K562 (cell line): ENCODE results near the gene CYB5D1. TPM values are rescaled to one million over a fixed set of nuclear protein-coding genes. Genes with fewer than 3 reads are reported as not detected.

Source experiments
- CHCHD3 ChIP-seq: fragments of 250-450 bp; sonication (Bioruptor Pico); IDR thresholded peaks from 2 replicates; pipeline ENCODE4 v2.1.2; 2022; ENCODE audit warnings: mild to moderate bottlenecking
- CHD1 ChIP-seq: fragments of 200-600 bp; sonication (generic); IDR thresholded peaks from one replicate; pipeline ENCODE4 v1.6.1; 2012; ENCODE audit warnings: mild to moderate bottlenecking, moderate library complexity, low read length, inconsistent platforms
- DDX20 ChIP-seq: fragments of 450-650 bp; IDR thresholded peaks from 2 replicates; pipeline ENCODE4 v1.6.1; 2016; ENCODE audit warnings: missing genetic modification characterization, low read depth, mild to moderate bottlenecking, missing compliant biosample characterization, moderate library complexity
- FOXA3 ChIP-seq, 2 experiments: fragments of 450-650 bp in 1 of 2; sonication (generic) in 1 of 2; formaldehyde crosslinking; IDR thresholded peaks in 1 of 2; conservative IDR thresholded peaks in 1 of 2; 2 replicates each; pipeline versions ENCODE4 v1.4.0 to v1.8.0; 2020 to 2022; ENCODE audit warnings: mild to moderate bottlenecking in 2 of 2, missing genetic modification reagents in 1 of 2
- FOXK2 ChIP-seq, 2 experiments: fragments of 450-650 bp; IDR thresholded peaks in 1 of 2; conservative IDR thresholded peaks in 1 of 2; 2 replicates each; pipeline ENCODE4 v1.6.1; 2016; ENCODE audit warnings: low read depth in 2 of 2, mild to moderate bottlenecking in 1 of 2
- GTF2F1 ChIP-seq: IDR thresholded peaks from 2 replicates; pipeline ENCODE4 v1.6.1; 2011; ENCODE audit warnings: low read depth, low read length, improper control_type of control experiment
- HDAC2 ChIP-seq: fragments of 450-650 bp; IDR thresholded peaks from 2 replicates; pipeline ENCODE4 v1.6.1; 2016; ENCODE audit warnings: mild to moderate bottlenecking
- LEF1 ChIP-seq: fragments of 450-650 bp; IDR thresholded peaks from 2 replicates; pipeline ENCODE4 v1.6.1; 2016; ENCODE audit warnings: mild to moderate bottlenecking
- MEIS2 ChIP-seq: fragments of 450-650 bp; IDR thresholded peaks from 2 replicates; pipeline ENCODE4 v1.6.1; 2014; ENCODE audit warnings: mild to moderate bottlenecking; ENCODE audit not compliant: partially characterized antibody
- NCOA4 ChIP-seq: fragments of 450-650 bp; IDR thresholded peaks from 2 replicates; pipeline ENCODE4 v1.6.1; 2018; ENCODE audit warnings: mild to moderate bottlenecking; ENCODE audit not compliant: partially characterized antibody
- RCOR1 ChIP-seq, 2 experiments: IDR thresholded peaks; 2 replicates each; pipeline ENCODE4 v1.6.1; 2012; ENCODE audit warnings: low read depth in 2 of 2, low read length in 2 of 2, borderline replicate concordance in 1 of 2, improper control_type of control experiment in 1 of 2
- SUPT5H ChIP-seq: fragments of 450-650 bp; IDR thresholded peaks from 2 replicates; pipeline ENCODE4 v1.6.1; 2016
- ZFP1 ChIP-seq: fragments of 450-650 bp; formaldehyde crosslinking; IDR thresholded peaks from 2 replicates; pipeline ENCODE4 v1.4.0; 2020; ENCODE audit warnings: mild to moderate bottlenecking, mixed read lengths
- ZNF57 ChIP-seq: fragments of 450-650 bp; formaldehyde crosslinking; IDR thresholded peaks from 2 replicates; pipeline ENCODE4 v1.4.0; 2020; ENCODE audit warnings: mild to moderate bottlenecking, moderate library complexity
- polyA plus RNA-seq, 8 experiments: library from polyadenylated mRNA; depleted of rRNA in 4 of 8; stranded (reverse) in 5 of 8; unstranded in 3 of 8; fragments of >200 nt; fragmentation: Nextera tagmentation in 2 of 8; fragmentation: Illumina TruSeq in 1 of 8; extraction: Ambion mirVana in 2 of 8; extraction: Trizol in 1 of 8; gene quantifications; 2 replicates each; pipeline versions ENCODE4 v1.2.1 to v1.2.3, GENCODE V29; 2011 to 2014; ENCODE audit warnings: inconsistent platforms in 1 of 8, missing spikeins in 1 of 8
- total RNA-seq, 7 experiments: library from RNA; depleted of rRNA in 6 of 7; stranded (reverse); fragments of >200 nt in 6 of 7; fragmentation: Illumina TruSeq in 2 of 7; extraction: Trizol in 2 of 7; gene quantifications; 2 replicates each; pipeline versions ENCODE4 v1.2.1 to v1.2.3, GENCODE V29; 2011 to 2021; ENCODE audit warnings: low replicate concordance in 1 of 7
- TF ChIP-seq, protein P1 (sequence below): fragments of 200-400 bp; formaldehyde crosslinking; IDR thresholded peaks from 2 replicates; pipeline ENCODE4 v1.6.1; 2017; ENCODE audit warnings: mild to moderate bottlenecking, low read depth, low read length, moderate library complexity
- TF ChIP-seq, protein P2 (sequence below): fragments of 450-650 bp; IDR thresholded peaks from 2 replicates; pipeline ENCODE4 v1.6.1; 2016; ENCODE audit warnings: low read depth, mild to moderate bottlenecking, moderate library complexity
- TF ChIP-seq, protein P3 (sequence below), 2 experiments: IDR thresholded peaks; 2 replicates each; pipeline ENCODE4 v1.6.1; 2011; ENCODE audit warnings: borderline replicate concordance in 1 of 2, control low read depth in 1 of 2, low read depth in 1 of 2, low read length in 1 of 2, mild to moderate bottlenecking in 1 of 2, mixed read lengths in 1 of 2, moderate library complexity in 1 of 2; ENCODE audit not compliant: insufficient read depth in 1 of 2, insufficient read length in 1 of 2, poor library complexity in 1 of 2, severe bottlenecking in 1 of 2; ENCODE audit errors: extremely low read depth in 1 of 2
- TF ChIP-seq, protein P4 (sequence below): sonication (generic); formaldehyde crosslinking; IDR thresholded peaks from 2 replicates; pipeline ENCODE4 v1.8.0; 2022; ENCODE audit warnings: missing genetic modification reagents, mild to moderate bottlenecking, moderate library complexity, borderline replicate concordance

Gene CYB5D1
- total and polyA plus RNA-seq, 9 of the 15 experiments (the other 6 are each of a cell fraction or from before 2014, with no cell fraction given): 2.4 to 7.9 (median 5.7) TPM

DNA sequence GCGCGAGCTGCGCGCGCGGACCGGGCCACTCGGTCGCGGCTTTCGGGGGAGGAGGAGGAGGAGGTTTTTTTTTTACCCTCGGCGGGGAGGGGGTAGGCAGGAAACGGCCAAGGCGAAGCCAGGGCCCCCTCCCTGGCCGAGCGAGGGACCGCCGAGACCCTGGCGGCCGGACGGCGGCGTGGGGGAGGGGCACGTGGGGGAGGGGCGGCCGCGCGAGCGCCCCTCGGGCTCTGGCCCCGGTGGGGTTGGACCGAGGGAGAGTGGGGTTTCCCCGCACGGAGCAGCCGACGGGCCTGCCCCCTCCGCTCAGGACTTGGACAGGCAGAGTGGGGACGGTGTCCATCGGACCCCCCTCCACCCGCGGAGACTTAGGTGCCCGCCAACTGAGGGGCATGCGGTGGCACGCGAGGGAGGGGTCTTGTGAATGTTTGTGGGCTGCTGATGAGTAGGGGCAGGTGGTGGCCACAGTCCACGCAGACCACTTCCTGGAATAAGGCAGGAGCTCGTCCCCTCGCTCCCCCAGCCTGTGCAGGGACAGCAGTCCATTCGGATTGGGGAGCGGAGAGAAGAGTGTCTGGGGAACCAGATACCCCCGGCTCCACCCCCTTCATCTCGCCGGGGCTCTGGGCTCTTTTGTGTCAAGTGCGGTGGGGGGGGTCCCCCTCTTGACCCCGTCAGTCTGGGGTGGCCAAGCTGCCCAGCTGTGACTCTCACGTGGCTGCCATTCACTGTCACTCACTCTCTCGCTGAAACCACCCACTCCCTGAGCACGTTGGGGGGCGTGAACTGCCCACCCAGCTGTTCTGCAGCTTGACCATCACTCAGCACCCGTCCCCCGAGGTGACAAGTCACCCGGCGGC, 27.8 kb downstream of the CYB5D1 start (continued):
- TF ChIP-seq MEIS2 (peak; percentile 93), CHD1 (no peak), SUPT5H (peak; percentile 54), ZNF57 (CRISPR knock-in tag) (no peak), DDX20 (no peak), RCOR1 (IDR thresholded peaks at IDR 0.05; ENCODE audit: borderline replicate concordance in 1 of 2, low read depth in 2 of 2, low read length in 2 of 2) (no peak), GTF2F1 (no peak), FOXA3 (CRISPR knock-in tag; conservative IDR thresholded peaks at IDR 0.05 in 1 of 2, IDR thresholded peaks at IDR 0.05 in 1 of 2) (no peak), FOXK2 (conservative IDR thresholded peaks at IDR 0.05 in 1 of 2, IDR thresholded peaks at IDR 0.05 in 1 of 2; ENCODE audit: low read depth in 2 of 2) (no peak), NCOA4 (no peak), CHCHD3 (CRISPR knock-in tag) (no peak), LEF1 (no peak), HDAC2 (no peak; the same call in 1 of the 2 replicates), ZFP1 (CRISPR knock-in tag) (no peak)
- TF ChIP-seq, protein P1, sequence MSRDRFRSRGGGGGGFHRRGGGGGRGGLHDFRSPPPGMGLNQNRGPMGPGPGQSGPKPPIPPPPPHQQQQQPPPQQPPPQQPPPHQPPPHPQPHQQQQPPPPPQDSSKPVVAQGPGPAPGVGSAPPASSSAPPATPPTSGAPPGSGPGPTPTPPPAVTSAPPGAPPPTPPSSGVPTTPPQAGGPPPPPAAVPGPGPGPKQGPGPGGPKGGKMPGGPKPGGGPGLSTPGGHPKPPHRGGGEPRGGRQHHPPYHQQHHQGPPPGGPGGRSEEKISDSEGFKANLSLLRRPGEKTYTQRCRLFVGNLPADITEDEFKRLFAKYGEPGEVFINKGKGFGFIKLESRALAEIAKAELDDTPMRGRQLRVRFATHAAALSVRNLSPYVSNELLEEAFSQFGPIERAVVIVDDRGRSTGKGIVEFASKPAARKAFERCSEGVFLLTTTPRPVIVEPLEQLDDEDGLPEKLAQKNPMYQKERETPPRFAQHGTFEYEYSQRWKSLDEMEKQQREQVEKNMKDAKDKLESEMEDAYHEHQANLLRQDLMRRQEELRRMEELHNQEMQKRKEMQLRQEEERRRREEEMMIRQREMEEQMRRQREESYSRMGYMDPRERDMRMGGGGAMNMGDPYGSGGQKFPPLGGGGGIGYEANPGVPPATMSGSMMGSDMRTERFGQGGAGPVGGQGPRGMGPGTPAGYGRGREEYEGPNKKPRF: no peak
- TF ChIP-seq, protein P2, sequence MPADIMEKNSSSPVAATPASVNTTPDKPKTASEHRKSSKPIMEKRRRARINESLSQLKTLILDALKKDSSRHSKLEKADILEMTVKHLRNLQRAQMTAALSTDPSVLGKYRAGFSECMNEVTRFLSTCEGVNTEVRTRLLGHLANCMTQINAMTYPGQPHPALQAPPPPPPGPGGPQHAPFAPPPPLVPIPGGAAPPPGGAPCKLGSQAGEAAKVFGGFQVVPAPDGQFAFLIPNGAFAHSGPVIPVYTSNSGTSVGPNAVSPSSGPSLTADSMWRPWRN: no peak
- TF ChIP-seq, protein P3, sequence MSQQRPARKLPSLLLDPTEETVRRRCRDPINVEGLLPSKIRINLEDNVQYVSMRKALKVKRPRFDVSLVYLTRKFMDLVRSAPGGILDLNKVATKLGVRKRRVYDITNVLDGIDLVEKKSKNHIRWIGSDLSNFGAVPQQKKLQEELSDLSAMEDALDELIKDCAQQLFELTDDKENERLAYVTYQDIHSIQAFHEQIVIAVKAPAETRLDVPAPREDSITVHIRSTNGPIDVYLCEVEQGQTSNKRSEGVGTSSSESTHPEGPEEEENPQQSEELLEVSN (IDR thresholded peaks at IDR 0.05; ENCODE audit: borderline replicate concordance in 1 of 2, extremely low read depth in 1 of 2, insufficient read depth in 1 of 2, insufficient read length in 1 of 2, low read depth in 1 of 2, low read length in 1 of 2, poor library complexity in 1 of 2, severe bottlenecking in 1 of 2): peak in 1 of 2 experiments; percentile 39
- TF ChIP-seq, protein P4, sequence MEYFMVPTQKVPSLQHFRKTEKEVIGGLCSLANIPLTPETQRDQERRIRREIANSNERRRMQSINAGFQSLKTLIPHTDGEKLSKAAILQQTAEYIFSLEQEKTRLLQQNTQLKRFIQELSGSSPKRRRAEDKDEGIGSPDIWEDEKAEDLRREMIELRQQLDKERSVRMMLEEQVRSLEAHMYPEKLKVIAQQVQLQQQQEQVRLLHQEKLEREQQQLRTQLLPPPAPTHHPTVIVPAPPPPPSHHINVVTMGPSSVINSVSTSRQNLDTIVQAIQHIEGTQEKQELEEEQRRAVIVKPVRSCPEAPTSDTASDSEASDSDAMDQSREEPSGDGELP (CRISPR knock-in tag): peak; percentile 99
